BJ (cell line): Measurements from ENCODE around the gene PHYHD1. TPM values are rescaled to one million over a fixed set of nuclear protein-coding genes. Genes with fewer than 3 reads are reported as not detected.

Source experiments
- CTCF ChIA-PET: fragments of 350-600 bp; formaldehyde crosslinking; extraction: SDS; loops from one replicate; lab custom pipeline; 2021; ENCODE audit warnings: antibody characterized with exemption, inconsistent platforms; lab: Yijun Ruan, JAX
- POLR2A ChIA-PET: fragments of 300-600 bp; sonication (Branson Sonifier 250); formaldehyde crosslinking; extraction: SDS; loops from one replicate; lab custom pipeline; 2021; ENCODE audit warnings: antibody characterized with exemption; lab: Charles Lee
- DNase-seq: peaks from one replicate; pipeline ENCODE4 v3.0.0-alpha.2; 2011; ENCODE audit warnings: low read depth
- H3K27me3 ChIP-seq: 2 replicates; pipeline ENCODE4 v1.6.0; 2011; ENCODE audit warnings: low read length; ENCODE audit not compliant: control insufficient read depth, insufficient read depth
- H3K36me3 ChIP-seq: 2 replicates; pipeline ENCODE4 v1.5.1; 2011; ENCODE audit warnings: low read length; ENCODE audit not compliant: control insufficient read depth, insufficient read depth
- H3K4me3 ChIP-seq: 2 replicates; pipeline ENCODE4 v1.5.1; 2011; ENCODE audit warnings: low read depth, mild to moderate bottlenecking, control low read depth, low read length
- CTCF ChIP-seq: IDR thresholded peaks from 2 replicates; pipeline ENCODE4 v1.5.1; 2011; ENCODE audit warnings: low read depth, mild to moderate bottlenecking, control low read depth, inconsistent platforms, low read length, moderate library complexity; ENCODE audit not compliant: insufficient read depth
- polyA plus RNA-seq: library from polyadenylated mRNA; depleted of rRNA; stranded (reverse); fragments of >200 nt; gene quantifications from 2 replicates; pipeline ENCODE4 v1.2.3, GENCODE V29; 2011

PHYHD1 gene
- polyA plus RNA-seq, 1 experiment = 18.6 TPM

GRCh38 chr9:128921881-128922763 is 1.3 kb downstream of the PHYHD1 start:
- peaks cover 7% of the 10 kb centered on the region for H3K36me3 ChIP-seq
- ChIA-PET POLR2A (interaction anchor here (0.7 kb wide), 1 partner anchor 25 kb away, joined by 4 read pairs; no protein-coding TSS in a partner anchor), CTCF (interaction anchor here (0.6 to 9.9 kb wide), 7 partner anchors 10 to 104 kb away, joined by 3 to 228 read pairs (median 3); partner anchors contain the start of genes ENDOG, KYAT1 and LRRC8A)
- no peaks in the 10 kb centered on the region for H3K27me3 ChIP-seq
- DNase-seq = no peak
- peak overlapping the region; percentile 53 for H3K4me3 ChIP-seq
- no peak for TF ChIP-seq CTCF

- H3K27me3 ChIP-seq = no peaks in the 10 kb centered on the region
- no peak for DNase-seq
- ChIA-PET CTCF (interaction anchor here (0.7 to 9.9 kb wide), 4 partner anchors 14 to 71 kb away, joined by 3 to 228 read pairs (median 3); no protein-coding TSS in a partner anchor), POLR2A (no interaction called here)
- H3K4me3 ChIP-seq = no peak overlapping the region
- TF ChIP-seq CTCF = no peak
- H3K36me3 ChIP-seq = 0 out of 2 replicates have a peak, but pooled peaks cover 3% of the 10 kb centered on the region
Observed at GRCh38 chr9:128923493-128923883, 2.7 kb downstream of the PHYHD1 start.

GRCh38 chr9:128927731-128928411 is 7.1 kb downstream of the PHYHD1 start:
- ChIA-PET CTCF (interaction anchor here (0.9 to 9.9 kb wide), 26 partner anchors 9 to 277 kb away, joined by 3 to 228 read pairs (median 8); partner anchors contain the start of genes ENDOG, KYAT1 and LRRC8A), POLR2A (no interaction called here)
- 0 out of 2 replicates have a peak, but pooled peaks cover 3% of the 10 kb centered on the region for H3K36me3 ChIP-seq
- peak; percentile 87 for TF ChIP-seq CTCF
- no peak overlapping the region for H3K4me3 ChIP-seq
- DNase-seq = no peak
- no peaks in the 10 kb centered on the region for H3K27me3 ChIP-seq

GRCh38 chr9:128928624-128929023 is 7.8 kb downstream of the PHYHD1 start:
- H3K27me3 ChIP-seq = no peaks in the 10 kb centered on the region
- DNase-seq = no peak
- H3K4me3 ChIP-seq = no peak overlapping the region
- POLR2A ChIA-PET = no interaction called here
- TF ChIP-seq CTCF = no peak
- H3K36me3 ChIP-seq = 0 out of 2 replicates have a peak, but pooled peaks cover 3% of the 10 kb centered on the region
- CTCF ChIA-PET = interaction anchor here (0.9 to 9.9 kb wide), 25 partner anchors 8 to 110 kb away, joined by 3 to 228 read pairs (median 9); partner anchors contain the start of genes ENDOG, KYAT1, LRRC8A and SH3GLB2

GRCh38 chr9:128929560-128929959 is 8.8 kb downstream of the PHYHD1 start:
- TF ChIP-seq CTCF = no peak
- POLR2A ChIA-PET = no interaction called here
- no peak for DNase-seq
- CTCF ChIA-PET = interaction anchor here (0.7 to 9.9 kb wide), 8 partner anchors 13 to 228 kb away, joined by 3 to 228 read pairs (median 10); partner anchors contain the start of genes ENDOG, KYAT1, LRRC8A and PKN3
- Histone ChIP-seq H3K4me3 (no peak overlapping the region), H3K27me3 (no peaks in the 10 kb centered on the region), H3K36me3 (0 out of 2 replicates have a peak, but pooled peaks cover 3% of the 10 kb centered on the region)
